ENCODE results near the gene MYH1.
"Not testable (repeated sequence)": the region's sequence is repeated elsewhere in the genome, so short reads cannot be mapped to it uniquely, and the experiment has no call there.

The MYH1 gene

GRCh38 chr17:10518271-10519037, at the start of gene MYH1:
Gene MYH1, minus strand, starts transcription at chr17:10518542. Its CDS starts 1,900 bp downstream, at chr17:10516642.
- DNase-seq (ENCODE audit: low spot score): no peak

GRCh38 chr17:10563991-10564660, 45.8 kb upstream of the MYH1 start:
- no peak for DNase-seq (ENCODE audit: low spot score)

- DNase-seq (ENCODE audit: low spot score): no peak
Measured at GRCh38 chr17:10558049-10558448, 39.7 kb upstream of the MYH1 start.

GRCh38 chr17:10557422-10557821, 39.1 kb upstream of the MYH1 start:
- DNase-seq (ENCODE audit: low spot score): no peak

- DNase-seq (ENCODE audit: low spot score): no peak
Measured at GRCh38 chr17:10556301-10557005, 38.1 kb upstream of the MYH1 start.

- no peak for DNase-seq (ENCODE audit: low spot score)
Measured at GRCh38 chr17:10550014-10550413, 31.7 kb upstream of the MYH1 start.

- DNase-seq (ENCODE audit: low spot score): no peak
Measured at GRCh38 chr17:10549096-10549842, 30.9 kb upstream of the MYH1 start, which contains the start of gene MYH2. Gene MYH2, minus strand, starts transcription at chr17:10549658. Its CDS starts 1,738 bp downstream, at chr17:10547920.

GRCh38 chr17:10547351-10547750, 29.0 kb upstream of the MYH1 start:
- no peak for DNase-seq (ENCODE audit: low spot score)

GRCh38 chr17:10543486-10543885, 25.1 kb upstream of the MYH1 start:
- not testable (repeated sequence) for DNase-seq (ENCODE audit: low spot score)

- DNase-seq (ENCODE audit: low spot score): not testable (repeated sequence)
Measured at GRCh38 chr17:10541179-10541578, 22.8 kb upstream of the MYH1 start.

- DNase-seq (ENCODE audit: low spot score): no peak
Measured at GRCh38 chr17:10532026-10532425, 13.7 kb upstream of the MYH1 start.

GRCh38 chr17:10527419-10527818, 9.1 kb upstream of the MYH1 start:
- DNase-seq (ENCODE audit: low spot score): no peak

- no peak for DNase-seq (ENCODE audit: low spot score)
Measured at GRCh38 chr17:10526517-10526916, 8.2 kb upstream of the MYH1 start.

GRCh38 chr17:10523064-10523463, 4.7 kb upstream of the MYH1 start:
- DNase-seq (ENCODE audit: low spot score): no peak

- no peak for DNase-seq (ENCODE audit: low spot score)
Measured at GRCh38 chr17:10521949-10522348, 3.6 kb upstream of the MYH1 start.

- no peak for DNase-seq (ENCODE audit: low spot score)
Measured at GRCh38 chr17:10516638-10517037, 1.7 kb downstream of the MYH1 start.

- no peak for DNase-seq (ENCODE audit: low spot score)
Measured at GRCh38 chr17:10516065-10516464, 2.3 kb downstream of the MYH1 start.

GRCh38 chr17:10513299-10514067, 4.9 kb downstream of the MYH1 start:
- DNase-seq (ENCODE audit: low spot score): no peak

GRCh38 chr17:10512856-10513255, 5.5 kb downstream of the MYH1 start:
- DNase-seq (ENCODE audit: low spot score): no peak

GRCh38 chr17:10499950-10500349, 18.4 kb downstream of the MYH1 start:
- DNase-seq (ENCODE audit: low spot score): no peak

- no peak for DNase-seq (ENCODE audit: low spot score)
Measured at GRCh38 chr17:10492004-10492403, 26.3 kb downstream of the MYH1 start.

All from putamen (tissue), 1 donor.